Fibroblast of lung (primary cell): Measurements from ENCODE around the gene MSH3. TPM values are rescaled to one million over a fixed set of nuclear protein-coding genes. Genes with fewer than 3 reads are reported as not detected.

Source experiments
- DNase-seq, 2 donors: peaks; one replicate each; pipeline versions ENCODE4 v3.0.0 to v3.0.0-alpha.2; 2010; ENCODE audit warnings: low read depth in 2 of 2
- H2AFZ ChIP-seq: 2 replicates; pipeline ENCODE4 v1.5.1; 2012; ENCODE audit warnings: low read length, control low read depth, inconsistent platforms
- H3K27ac ChIP-seq: 2 replicates; pipeline ENCODE4 v1.5.1; 2011; ENCODE audit warnings: low read length, control low read depth; ENCODE audit not compliant: insufficient read depth
- H3K27me3 ChIP-seq: 2 replicates; pipeline ENCODE4 v1.5.1; 2011; ENCODE audit warnings: mild to moderate bottlenecking, low read length; ENCODE audit not compliant: control insufficient read depth, insufficient read depth
- H3K36me3 ChIP-seq: 2 replicates; pipeline ENCODE4 v1.5.1; 2011; ENCODE audit warnings: low read length; ENCODE audit not compliant: control insufficient read depth, insufficient read depth
- H3K4me1 ChIP-seq: 2 replicates; pipeline ENCODE4 v1.5.1; 2011; ENCODE audit warnings: low read length; ENCODE audit not compliant: control insufficient read depth, insufficient read depth; ENCODE audit errors: extremely low read depth
- H3K4me2 ChIP-seq: 2 replicates; pipeline ENCODE4 v1.5.1; 2011; ENCODE audit warnings: low read length, control low read depth; ENCODE audit not compliant: insufficient read depth; ENCODE audit errors: extremely low read depth
- H3K4me3 ChIP-seq, 4 experiments: fragments of 200-600 bp in 1 of 4; sonication (generic) in 1 of 4; replicated peaks in 1 of 4; 2 replicates each; pipeline ENCODE4 v1.5.1; 2011 to 2016; ENCODE audit warnings: low read length in 4 of 4, low read depth in 3 of 4, mild to moderate bottlenecking in 3 of 4, control low read depth in 2 of 4, inconsistent platforms in 1 of 4, mixed read lengths in 1 of 4; ENCODE audit not compliant: insufficient read depth in 1 of 4; ENCODE audit errors: control extremely low read depth in 1 of 4
- H3K79me2 ChIP-seq: 2 replicates; pipeline ENCODE4 v1.5.1; 2012; ENCODE audit warnings: mild to moderate bottlenecking, low read length, inconsistent platforms; ENCODE audit not compliant: control insufficient read depth, insufficient read depth
- H3K9ac ChIP-seq: 2 replicates; pipeline ENCODE4 v1.5.1; 2011; ENCODE audit warnings: mild to moderate bottlenecking, low read length, control low read depth; ENCODE audit not compliant: insufficient read depth
- H3K9me3 ChIP-seq: 2 replicates; pipeline ENCODE4 v1.5.1; 2012; ENCODE audit warnings: low read depth, low read length; ENCODE audit not compliant: control insufficient read depth, insufficient read depth
- H4K20me1 ChIP-seq: 2 replicates; pipeline ENCODE4 v1.5.1; 2011; ENCODE audit warnings: low read length; ENCODE audit not compliant: control insufficient read depth, insufficient read depth; ENCODE audit errors: extremely low read depth
- CTCF ChIP-seq, 2 donors: IDR thresholded peaks in 1 of 2; conservative IDR thresholded peaks in 1 of 2; 1 replicate in 1 of 2; 2 replicates in 1 of 2; pipeline ENCODE4 v1.5.1; 2011 to 2012; ENCODE audit warnings: low read length in 2 of 2, control low read depth in 1 of 2, inconsistent platforms in 1 of 2, low read depth in 1 of 2, mild to moderate bottlenecking in 1 of 2
- EZH2 ChIP-seq: IDR thresholded peaks from 2 replicates; pipeline ENCODE4 v1.5.1; 2012; ENCODE audit warnings: low read length, control low read depth, mild to moderate bottlenecking; ENCODE audit errors: missing control alignments
- polyA plus RNA-seq, 2 donors: library from polyadenylated mRNA; depleted of rRNA in 1 of 2; stranded (reverse) in 1 of 2; unstranded in 1 of 2; fragments of >200 nt; gene quantifications; 2 replicates each; pipeline ENCODE4 v1.2.1, GENCODE V29; 2011 to 2012; ENCODE audit warnings: missing spikeins in 1 of 2
- total RNA-seq: library from RNA; depleted of rRNA; stranded (reverse); fragments of >200 nt; gene quantifications from 2 replicates; pipeline ENCODE4 v1.2.1, GENCODE V29; 2014

MSH3 gene
- total and polyA plus RNA-seq, 2 donors (not counting 1 experiment from before 2014, with no cell fraction given) = 9.1 to 14.4 TPM

- Histone ChIP-seq H3K79me2 (no peaks in the 10 kb centered on the region), H3K4me2 (no peak overlapping the region), H4K20me1 (no peaks in the 10 kb centered on the region), H3K4me1 (no peaks in the 10 kb centered on the region), H3K36me3 (no peaks in the 10 kb centered on the region), H2AFZ (no peak overlapping the region), H3K27me3 (no peaks in the 10 kb centered on the region), H3K9me3 (no peaks in the 10 kb centered on the region), H3K9ac (no peak overlapping the region), H3K4me3 (no peak overlapping the region), H3K27ac (no peak overlapping the region)
- TF ChIP-seq EZH2 (no peak), CTCF (conservative IDR thresholded peaks at IDR 0.05 in 1 of 2, IDR thresholded peaks at IDR 0.05 in 1 of 2; ENCODE audit: low read depth in 1 of 2, low read length in 2 of 2) (no peak)
- DNase-seq = no peak
These were observed 106.7 kb downstream of the MSH3 start for GRCh38 chr5:80761176-80761575.

GRCh38 chr5:80761966-80762365 is 107.5 kb downstream of the MSH3 start:
- Histone ChIP-seq H3K4me2 (no peak overlapping the region), H3K9me3 (no peaks in the 10 kb centered on the region), H4K20me1 (no peaks in the 10 kb centered on the region), H3K36me3 (no peaks in the 10 kb centered on the region), H3K9ac (no peak overlapping the region), H2AFZ (no peak overlapping the region), H3K27me3 (no peaks in the 10 kb centered on the region), H3K4me3 (no peak overlapping the region), H3K4me1 (no peaks in the 10 kb centered on the region), H3K79me2 (no peaks in the 10 kb centered on the region), H3K27ac (no peak overlapping the region)
- DNase-seq = peak in 1 of 2 donors; percentile 27
- TF ChIP-seq EZH2 (no peak), CTCF (conservative IDR thresholded peaks at IDR 0.05 in 1 of 2, IDR thresholded peaks at IDR 0.05 in 1 of 2; ENCODE audit: low read depth in 1 of 2, low read length in 2 of 2) (no peak)

GRCh38 chr5:80762573-80762972 is 108.1 kb downstream of the MSH3 start:
- no peaks in the 10 kb centered on the region for H3K27me3 ChIP-seq
- H3K36me3 ChIP-seq = no peaks in the 10 kb centered on the region
- no peaks in the 10 kb centered on the region for H3K9me3 ChIP-seq
- no peaks in the 10 kb centered on the region for H3K4me1 ChIP-seq
- no peaks in the 10 kb centered on the region for H3K79me2 ChIP-seq
- no peak for DNase-seq
- no peak for TF ChIP-seq CTCF (conservative IDR thresholded peaks at IDR 0.05 in 1 of 2, IDR thresholded peaks at IDR 0.05 in 1 of 2; ENCODE audit: low read depth in 1 of 2, low read length in 2 of 2)
- no peak for TF ChIP-seq EZH2
- no peak overlapping the region for H3K4me2 ChIP-seq
- no peaks in the 10 kb centered on the region for H4K20me1 ChIP-seq
- no peak overlapping the region for H3K4me3 ChIP-seq
- no peak overlapping the region for H3K27ac ChIP-seq
- no peak overlapping the region for H2AFZ ChIP-seq
- H3K9ac ChIP-seq = no peak overlapping the region
